Erythroblast (primary cell): ENCODE results near the gene SUGCT.

Source experiments
- GATA1 ChIP-seq: IDR thresholded peaks from 2 replicates; pipeline ENCODE4 v1.6.1; 2011; ENCODE audit warnings: low read depth, mild to moderate bottlenecking, control low read depth, low read length, moderate library complexity
- POLR2A ChIP-seq: IDR thresholded peaks from 2 replicates; pipeline ENCODE4 v1.6.1; 2011; ENCODE audit warnings: mild to moderate bottlenecking, low read length

GRCh38 chr7:40874756-40875155, 740.0 kb downstream of the SUGCT start:
- no peak for TF ChIP-seq POLR2A
- TF ChIP-seq GATA1, result no peak
